Activated CD4-positive, alpha-beta T cell treated with anti-CD3 and anti-CD28 coated beads, Interleukin-2, Interleukin-6, amounts not matched to agents 100 ng/mL and 50 ng/mL, durations not matched to agents 16 hours and 8 hours (primary cell): ENCODE data around the gene OCIAD2.
"Not testable (repeated sequence)": the region's sequence is repeated elsewhere in the genome, so short reads cannot be mapped to it uniquely, and the experiment has no call there.

Source experiments
- DNase-seq: peaks from one replicate; pipeline ENCODE4 v3.0.0-alpha.2; 2020

OCIAD2 gene

DNA sequence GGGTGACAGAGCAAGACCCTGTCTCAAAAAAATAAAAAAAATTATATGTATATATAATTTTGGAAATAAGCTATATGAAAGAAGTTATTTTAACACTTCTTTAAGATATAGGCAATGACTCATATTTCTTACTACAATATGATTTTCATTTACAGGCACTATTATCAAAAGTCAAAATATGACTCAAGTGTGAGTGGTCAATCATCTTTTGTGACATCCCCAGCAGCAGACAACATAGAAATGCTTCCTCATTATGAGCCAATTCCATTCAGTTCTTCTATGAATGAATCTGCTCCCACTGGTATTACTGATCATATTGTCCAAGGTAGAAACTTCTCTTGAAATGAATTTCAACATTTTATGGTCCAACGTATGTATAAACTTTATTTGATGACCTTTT is 54.9 kb downstream of the OCIAD2 start:
- DNase-seq, result peak; percentile 9

DNA sequence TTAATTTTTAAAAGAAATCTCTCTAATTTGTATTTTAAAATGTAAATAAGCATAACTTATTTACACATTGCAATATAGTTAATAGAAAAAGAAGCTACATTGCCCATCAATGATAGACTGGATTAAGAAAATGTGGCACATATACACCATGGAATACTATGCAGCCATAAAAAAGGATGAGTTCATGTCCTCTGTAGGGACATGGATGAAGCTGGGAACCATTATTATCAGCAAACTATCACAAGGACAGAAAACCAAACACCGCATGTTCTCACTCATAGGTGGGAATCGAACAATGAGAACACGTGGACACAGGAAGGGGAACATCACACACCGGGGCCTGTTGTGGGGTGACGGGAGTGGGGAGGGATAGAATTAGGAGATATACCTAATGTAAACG is 57.8 kb downstream of the OCIAD2 start:
- DNase-seq, result not testable (repeated sequence)

DNA sequence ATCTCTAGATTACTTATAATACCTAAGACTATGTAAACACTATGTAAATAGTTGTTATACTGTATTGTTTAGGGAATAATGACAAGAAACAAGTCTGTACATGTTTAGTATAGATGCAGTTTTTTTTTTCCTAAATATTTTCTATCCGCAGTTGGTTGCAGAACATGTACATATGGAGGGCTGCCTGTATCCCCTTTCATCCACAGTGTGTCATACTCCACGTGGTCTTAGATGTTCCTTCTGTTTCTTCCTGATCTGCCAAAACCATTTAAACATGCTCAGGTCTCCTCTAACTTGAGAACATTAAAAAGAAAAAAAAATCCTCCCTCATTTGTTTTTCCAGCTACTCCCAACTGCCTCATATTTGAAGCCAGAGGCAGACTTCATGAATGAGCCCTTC is 61.7 kb downstream of the OCIAD2 start:
- no peak for DNase-seq

DNA sequence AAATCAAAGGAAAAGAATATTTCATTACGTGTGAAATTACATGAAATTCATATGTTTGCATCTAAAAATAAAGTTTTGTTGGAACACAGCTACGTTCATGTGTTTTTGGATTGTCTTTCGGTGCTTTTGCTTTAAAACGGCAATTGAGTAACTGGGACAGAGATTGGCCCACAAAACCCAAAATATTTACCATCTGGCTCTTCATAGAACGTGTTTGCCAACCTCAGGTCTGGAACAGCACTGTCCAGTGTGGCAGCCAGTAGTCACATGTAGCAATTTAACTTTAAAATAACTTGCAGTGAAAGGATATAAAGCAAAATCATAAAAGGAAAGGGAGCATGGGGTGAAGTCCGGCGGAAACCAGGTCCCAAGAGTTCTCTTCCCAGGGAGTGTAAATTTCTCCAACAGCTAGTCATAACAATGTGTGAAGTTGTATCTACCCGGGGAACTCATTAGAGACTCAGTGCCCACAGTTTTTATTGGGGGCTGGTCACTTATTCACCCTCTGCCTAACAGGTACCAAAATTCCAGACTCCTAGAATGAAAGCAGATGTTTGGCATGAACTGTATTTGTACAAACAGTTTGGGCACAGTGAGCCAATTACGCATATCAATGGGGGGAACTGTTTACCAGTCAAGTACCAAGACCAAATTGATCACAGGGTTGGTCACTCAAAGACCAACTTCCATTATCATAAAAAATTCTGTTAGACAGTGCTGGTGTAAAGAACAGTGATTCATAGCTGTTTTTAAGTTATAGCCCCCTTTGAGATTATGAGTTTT is 65.3 kb downstream of the OCIAD2 start:
- no peak for DNase-seq

DNA sequence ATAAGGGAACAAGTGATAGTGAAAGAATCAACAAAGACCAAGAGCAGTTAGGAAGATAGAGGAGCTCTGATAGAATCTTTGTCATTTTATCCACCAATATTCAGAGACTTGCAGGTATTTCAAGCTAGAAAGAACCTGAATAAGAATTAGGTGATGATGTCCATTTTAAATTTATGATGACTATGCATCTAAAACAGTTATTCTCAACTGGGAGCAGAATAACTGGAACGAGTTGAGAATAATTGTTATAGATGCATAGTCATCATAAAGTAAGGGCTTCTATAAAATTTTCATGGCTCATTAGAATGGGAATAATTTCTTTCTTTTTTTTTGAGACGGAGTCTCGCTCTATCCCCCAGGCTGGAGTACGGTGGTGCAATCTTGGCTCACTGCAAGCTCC is 69.9 kb downstream of the OCIAD2 start:
- no peak for DNase-seq
